NB4 (cell line): ENCODE measurements around the gene CD36.

Experiments used
- CTCF ChIP-seq: IDR thresholded peaks from one replicate; pipeline ENCODE4 v1.5.1; 2012; ENCODE audit warnings: low read depth, low read length
- MYC ChIP-seq: IDR thresholded peaks from 2 replicates; pipeline ENCODE4 v1.6.1; 2011; ENCODE audit warnings: low read depth, low read length
- POLR2A ChIP-seq: IDR thresholded peaks from 2 replicates; pipeline ENCODE4 v1.6.1; 2011; ENCODE audit warnings: mild to moderate bottlenecking; ENCODE audit not compliant: insufficient read length; ENCODE audit errors: extremely low read depth

- TF ChIP-seq CTCF: no peak
- no peak for TF ChIP-seq POLR2A
- TF ChIP-seq MYC: no peak
These were observed 7.8 kb downstream of the CD36 start for GRCh38 chr7:80646083-80646865.
